B cell (primary cell): Measurements from ENCODE around the gene SOX8. TPM values are rescaled to one million over a fixed set of nuclear protein-coding genes. Genes with fewer than 3 reads are reported as not detected.

Experiments
- ATAC-seq: fragments of 200-7000 bp; cut with Tn5 transposase; one replicate; pipeline ENCODE4 v1.10.0; 2021; ENCODE audit warnings: low read depth, mild to moderate bottlenecking, moderate number of reproducible peaks, moderate library complexity
- CTCF ChIA-PET: fragments of 350-600 bp; sonication (Branson Sonifier 250); formaldehyde crosslinking; loops from one replicate; lab custom pipeline; 2021; ENCODE audit warnings: antibody characterized with exemption, inconsistent platforms; lab: Charles Lee
- POLR2A ChIA-PET: fragments of 350-600 bp; sonication (Branson Sonifier 250); formaldehyde crosslinking; loops from one replicate; lab custom pipeline; 2021; ENCODE audit warnings: antibody characterized with exemption; lab: Charles Lee
- DNase-seq: peaks from one replicate; pipeline ENCODE4 v3.0.0; 2013
- H2AFZ ChIP-seq: 2 replicates; pipeline ENCODE4 v1.6.1; 2012; ENCODE audit warnings: mild to moderate bottlenecking, low read depth, low read length; ENCODE audit not compliant: insufficient read depth, poor library complexity, severe bottlenecking
- H3K27ac ChIP-seq, 2 donors: 1 replicate in 1 of 2; 2 replicates in 1 of 2; pipeline ENCODE4 v1.5.1; 2012 to 2013; ENCODE audit warnings: low read length in 2 of 2, mild to moderate bottlenecking in 2 of 2, moderate library complexity in 1 of 2
- H3K27me3 ChIP-seq, 4 experiments: fragments of 200-600 bp in 1 of 4; sonication (generic) in 1 of 4; replicated peaks in 1 of 4; 1 replicate in 2 of 4; 2 replicates in 2 of 4; pipeline versions ENCODE4 v1.6.1 to v1.7.0; 2013 to 2016; ENCODE audit warnings: low read length in 3 of 4, mild to moderate bottlenecking in 2 of 4, mixed read lengths in 1 of 4, moderate library complexity in 1 of 4; ENCODE audit not compliant: insufficient read depth in 4 of 4, control insufficient read depth in 3 of 4; ENCODE audit errors: control extremely low read depth in 1 of 4
- H3K36me3 ChIP-seq, 2 experiments: replicated peaks in 1 of 2; 1 replicate in 1 of 2; 2 replicates in 1 of 2; pipeline versions ENCODE4 v1.6.1 to v1.7.1; 2013; ENCODE audit warnings: low read length in 1 of 2; ENCODE audit not compliant: insufficient read depth in 2 of 2, control insufficient read depth in 1 of 2; ENCODE audit errors: control extremely low read depth in 1 of 2, extremely low read depth in 1 of 2
- H3K4me1 ChIP-seq, 2 donors: fragments of 200-600 bp in 1 of 2; sonication (generic) in 1 of 2; 1 replicate in 1 of 2; 2 replicates in 1 of 2; pipeline versions ENCODE4 v1.5.1 to v1.6.1; 2013 to 2017; ENCODE audit warnings: low read length in 2 of 2; ENCODE audit not compliant: control insufficient read depth in 2 of 2, insufficient read depth in 2 of 2
- H3K4me2 ChIP-seq: replicated peaks from 2 replicates; pipeline ENCODE3; 2012; ENCODE audit warnings: mild to moderate bottlenecking, low read depth, low read length; ENCODE audit not compliant: poor library complexity, severe bottlenecking
- H3K4me3 ChIP-seq, 5 experiments: fragments of 200-600 bp in 1 of 5; sonication (generic) in 1 of 5; 1 replicate in 3 of 5; 2 replicates in 2 of 5; pipeline versions ENCODE4 v1.5.1 to v1.7.0; 2011 to 2016; ENCODE audit warnings: low read length in 4 of 5, mild to moderate bottlenecking in 4 of 5, low read depth in 2 of 5, control low read depth in 1 of 5, moderate library complexity in 1 of 5; ENCODE audit not compliant: insufficient read depth in 1 of 5; ENCODE audit errors: control extremely low read depth in 1 of 5, extremely low read depth in 1 of 5
- H3K79me2 ChIP-seq: fragments of 200-600 bp; sonication (generic); one replicate; pipeline ENCODE4 v1.6.0; 2016; ENCODE audit warnings: low read length; ENCODE audit not compliant: control insufficient read depth, insufficient read depth
- H3K9ac ChIP-seq: fragments of 200-600 bp; sonication (generic); 2 replicates; pipeline ENCODE4 v1.6.1; 2017; ENCODE audit warnings: mild to moderate bottlenecking, low read length, moderate library complexity
- H3K9me3 ChIP-seq, 3 donors: one replicate each; pipeline versions ENCODE4 v1.6.1 to v1.7.1; 2013; ENCODE audit warnings: low read length in 2 of 3; ENCODE audit not compliant: control insufficient read depth in 2 of 3, insufficient read depth in 1 of 3; ENCODE audit errors: control extremely low read depth in 1 of 3
- H4K20me1 ChIP-seq: 2 replicates; pipeline ENCODE4 v1.6.0; 2012; ENCODE audit warnings: mild to moderate bottlenecking, low read length; ENCODE audit not compliant: insufficient read depth, control insufficient read depth, poor library complexity, severe bottlenecking
- H3K27ac Mint-ChIP-seq: one replicate; pipeline ENCODE4 v1.8.0; 2021; ENCODE audit warnings: mixed read lengths
- H3K27me3 Mint-ChIP-seq: one replicate; pipeline ENCODE4 v1.8.0; 2021; ENCODE audit warnings: mixed read lengths
- H3K4me1 Mint-ChIP-seq: one replicate; pipeline ENCODE4 v1.8.0; 2021; ENCODE audit warnings: mixed read lengths
- H3K4me3 Mint-ChIP-seq: one replicate; pipeline ENCODE4 v1.8.0; 2021; ENCODE audit warnings: mixed read lengths
- H3K9me3 Mint-ChIP-seq: one replicate; pipeline ENCODE4 v1.8.0; 2022; ENCODE audit warnings: mixed read lengths; ENCODE audit not compliant: insufficient read depth
- CTCF ChIP-seq: fragments of 200-600 bp; IDR thresholded peaks from one replicate; pipeline ENCODE4 v1.8.0; 2022; ENCODE audit warnings: antibody characterized with exemption, mild to moderate bottlenecking
- EZH2 ChIP-seq: IDR thresholded peaks from 2 replicates; pipeline ENCODE4 v1.6.1; 2012; ENCODE audit warnings: borderline replicate concordance, low read depth, mild to moderate bottlenecking, moderate library complexity, low read length; ENCODE audit not compliant: insufficient read depth, poor library complexity, severe bottlenecking
- WGBS: methylation state at CpG from one replicate; pipeline ENCODE4 v1.1.5; 2013; ENCODE audit warnings: missing lambda C conversion rate; ENCODE audit not compliant: insufficient coverage; 5-methylcytosine and 5-hydroxymethylcytosine counted together
- intact Hi-C: fragments of 100-400 bp; cut with micrococcal nuclease; formaldehyde crosslinking; loops from one replicate; pipeline ENCODE4 v1.10.0; 2022
- polyA plus RNA-seq: library from polyadenylated mRNA; depleted of rRNA; stranded (reverse); fragments of >200 nt; gene quantifications from 2 replicates; pipeline ENCODE4 v1.2.3, GENCODE V29; 2012
- total RNA-seq, 2 donors: library from RNA; stranded (reverse); fragments of 120-200 nt in 1 of 2; gene quantifications; 1 replicate in 1 of 2; 2 replicates in 1 of 2; pipeline versions ENCODE4 v1.2.3 to v1.2.4, GENCODE V29; 2013 to 2022

SOX8 gene
- total and polyA plus RNA-seq, 2 donors (not counting 1 experiment from before 2014, with no cell fraction given) = 0.03 to 1.2 TPM

- Histone ChIP-seq H3K36me3 (no peaks in the 10 kb centered on the region), H2AFZ (no peak overlapping the region), H3K79me2 (no peaks in the 10 kb centered on the region), H3K4me3 (no peak overlapping the region), H3K27ac (no peak overlapping the region), H3K9me3 (peaks cover 1 to 56% (median 13%) of the 10 kb centered on the region in 3 donors), H3K27me3 (peaks cover 0 to 48% (median 4%) of the 10 kb centered on the region in 4 experiments), H3K4me2 (no peak overlapping the region), H3K4me1 (peaks cover 0 to 4% of the 10 kb centered on the region in 2 donors), H4K20me1 (no peaks in the 10 kb centered on the region), H3K9ac (no peak overlapping the region)
- ChIA-PET CTCF (no interaction called here), POLR2A (no interaction called here)
- TF ChIP-seq EZH2 (no peak), CTCF (no peak)
- no peak overlapping the region for H3K4me3 Mint-ChIP-seq
- ATAC-seq = no peak
- no peak for DNase-seq
- WGBS = 66% methylated on average over 11 of the region's 11 CpGs
- H3K4me1 Mint-ChIP-seq = no peaks in the 10 kb centered on the region
- no peaks in the 10 kb centered on the region for H3K9me3 Mint-ChIP-seq
- peaks cover 21% of the 10 kb centered on the region for H3K27me3 Mint-ChIP-seq
- intact Hi-C loops = no loop called here
- no peak overlapping the region for H3K27ac Mint-ChIP-seq
Measured at GRCh38 chr16:998211-998610, 16.6 kb downstream of the SOX8 start.

GRCh38 chr16:998615-999014 lies 17.0 kb downstream of the SOX8 start:
- Mint-ChIP-seq H3K4me3 (no peak overlapping the region), H3K9me3 (no peaks in the 10 kb centered on the region), H3K27ac (no peak overlapping the region), H3K4me1 (no peaks in the 10 kb centered on the region), H3K27me3 (peaks cover 21% of the 10 kb centered on the region)
- no peak for ATAC-seq
- Histone ChIP-seq H2AFZ (no peak overlapping the region), H3K4me3 (no peak overlapping the region), H3K9me3 (peaks cover 1 to 54% (median 13%) of the 10 kb centered on the region in 3 donors), H3K4me2 (no peak overlapping the region), H3K4me1 (peaks cover under 1 to 4% of the 10 kb centered on the region in 2 donors), H3K27ac (no peak overlapping the region), H3K27me3 (peaks cover 0 to 48% (median 4%) of the 10 kb centered on the region in 4 experiments), H3K79me2 (no peaks in the 10 kb centered on the region), H3K36me3 (no peaks in the 10 kb centered on the region), H3K9ac (no peak overlapping the region), H4K20me1 (no peaks in the 10 kb centered on the region)
- TF ChIP-seq EZH2 (no peak), CTCF (no peak)
- intact Hi-C loops = no loop called here
- POLR2A ChIA-PET = no interaction called here
- 84% methylated on average over 11 of the region's 11 CpGs for WGBS
- DNase-seq = no peak
- CTCF ChIA-PET = no interaction called here
